ENCODE data around the gene ESR2. TPM values are rescaled to one million over a fixed set of nuclear protein-coding genes. Genes with fewer than 3 reads are reported as not detected.

ESR2 gene
- total RNA-seq, 2 donors from 2014 or later, result 0.14 to 0.39 TPM

GRCh38 chr14:64235652-64236640, 58.2 kb downstream of the ESR2 start:
- no peak for ATAC-seq
- Mint-ChIP-seq H3K9me3 (no peaks in the 10 kb centered on the region), H3K36me3 (no peaks in the 10 kb centered on the region), H3K27ac (peak overlapping the region in 1 of 2 donors; percentile 33)
- no peak for DNase-seq (ENCODE audit: low spot score in 2 of 2)

GRCh38 chr14:64234877-64235651, 59.1 kb downstream of the ESR2 start:
- H3K36me3 Mint-ChIP-seq, result no peaks in the 10 kb centered on the region
- no peak for DNase-seq (ENCODE audit: low spot score in 2 of 2)
- no peaks in the 10 kb centered on the region for H3K9me3 Mint-ChIP-seq
- H3K27ac Mint-ChIP-seq, result no peak overlapping the region
- no peak for ATAC-seq

- ATAC-seq (no peak), DNase-seq (ENCODE audit: low spot score in 2 of 2) (no peak)
- Mint-ChIP-seq H3K9me3 (no peaks in the 10 kb centered on the region), H3K27ac (peak overlapping the region in 1 of 2 donors; percentile 72), H3K36me3 (no peaks in the 10 kb centered on the region)
Observed at GRCh38 chr14:64233531-64234190, 60.5 kb downstream of the ESR2 start.

GRCh38 chr14:64232944-64233343, 61.2 kb downstream of the ESR2 start:
- no peak for ATAC-seq
- peak in 1 of 2 donors; percentile 59 for DNase-seq (ENCODE audit: low spot score in 2 of 2)
- H3K9me3 Mint-ChIP-seq, result no peaks in the 10 kb centered on the region
- no peaks in the 10 kb centered on the region for H3K36me3 Mint-ChIP-seq
- H3K27ac Mint-ChIP-seq, result peak overlapping the region in 1 of 2 donors; percentile 72

- DNase-seq (ENCODE audit: low spot score in 2 of 2), result peak; percentile 34 to 72
- peak overlapping the region; percentile 25 to 72 for H3K27ac Mint-ChIP-seq
Observed at GRCh38 chr14:64232095-64232838, 61.9 kb downstream of the ESR2 start.

GRCh38 chr14:64229489-64229888, 64.7 kb downstream of the ESR2 start:
- Mint-ChIP-seq H3K27ac (no peak overlapping the region), H3K36me3 (no peaks in the 10 kb centered on the region), H3K9me3 (no peaks in the 10 kb centered on the region)
- DNase-seq (ENCODE audit: low spot score in 2 of 2) (no peak), ATAC-seq (no peak)

More at GRCh38 chr14:64232095-64232838, 61.9 kb downstream of the ESR2 start:
- H3K36me3 Mint-ChIP-seq, result no peaks in the 10 kb centered on the region
- ATAC-seq, result peak; percentile 86 to 91
- H3K9me3 Mint-ChIP-seq, result no peaks in the 10 kb centered on the region

GRCh38 chr14:64227856-64228255, 66.3 kb downstream of the ESR2 start:
- no peak for ATAC-seq
- H3K9me3 Mint-ChIP-seq, result no peaks in the 10 kb centered on the region

GRCh38 chr14:64225151-64225757, 68.9 kb downstream of the ESR2 start:
- ATAC-seq, result no peak
- Mint-ChIP-seq H3K27ac (no peak overlapping the region), H3K36me3 (no peaks in the 10 kb centered on the region), H3K9me3 (no peaks in the 10 kb centered on the region)
- no peak for DNase-seq (ENCODE audit: low spot score in 2 of 2)

More at GRCh38 chr14:64227856-64228255, 66.3 kb downstream of the ESR2 start:
- no peak for DNase-seq (ENCODE audit: low spot score in 2 of 2)
- no peaks in the 10 kb centered on the region for H3K36me3 Mint-ChIP-seq
- no peak overlapping the region for H3K27ac Mint-ChIP-seq

- DNase-seq (ENCODE audit: low spot score in 2 of 2) (no peak), ATAC-seq (no peak)
- H3K36me3 Mint-ChIP-seq, result no peaks in the 10 kb centered on the region
- H3K9me3 Mint-ChIP-seq, result no peaks in the 10 kb centered on the region
- H3K27ac Mint-ChIP-seq, result peak overlapping the region in 1 of 2 donors; percentile 46
Observed at GRCh38 chr14:64221391-64222003, 72.7 kb downstream of the ESR2 start.

GRCh38 chr14:64220466-64220865, 73.7 kb downstream of the ESR2 start:
- Mint-ChIP-seq H3K27ac (no peak overlapping the region), H3K9me3 (no peaks in the 10 kb centered on the region), H3K36me3 (peaks cover 0 to 4% of the 10 kb centered on the region in 2 donors)
- DNase-seq (ENCODE audit: low spot score in 2 of 2), result no peak
- ATAC-seq, result no peak

GRCh38 chr14:64220056-64220455, 74.1 kb downstream of the ESR2 start:
- ATAC-seq, result no peak
- peaks cover 0 to 4% of the 10 kb centered on the region in 2 donors for H3K36me3 Mint-ChIP-seq

GRCh38 chr14:64218344-64219240, 75.6 kb downstream of the ESR2 start:
- H3K27ac Mint-ChIP-seq, result peak overlapping the region in 1 of 2 donors; percentile 61
- H3K9me3 Mint-ChIP-seq, result no peaks in the 10 kb centered on the region
- ATAC-seq (no peak), DNase-seq (ENCODE audit: low spot score in 2 of 2) (no peak)
- peaks cover 0 to 4% of the 10 kb centered on the region in 2 donors for H3K36me3 Mint-ChIP-seq

More at GRCh38 chr14:64220056-64220455, 74.1 kb downstream of the ESR2 start:
- no peak for DNase-seq (ENCODE audit: low spot score in 2 of 2)
- Mint-ChIP-seq H3K27ac (no peak overlapping the region), H3K9me3 (no peaks in the 10 kb centered on the region)

GRCh38 chr14:64217834-64218233, 76.3 kb downstream of the ESR2 start:
- no peak overlapping the region for H3K27ac Mint-ChIP-seq
- H3K9me3 Mint-ChIP-seq, result no peaks in the 10 kb centered on the region
- no peak for ATAC-seq
- DNase-seq (ENCODE audit: low spot score in 2 of 2), result no peak
- H3K36me3 Mint-ChIP-seq, result peaks cover 0 to 4% of the 10 kb centered on the region in 2 donors

GRCh38 chr14:64217308-64217707, 76.9 kb downstream of the ESR2 start:
- Mint-ChIP-seq H3K27ac (no peak overlapping the region), H3K9me3 (no peaks in the 10 kb centered on the region), H3K36me3 (peaks cover 0 to 4% of the 10 kb centered on the region in 2 donors)
- DNase-seq (ENCODE audit: low spot score in 2 of 2) (no peak), ATAC-seq (no peak)
